HG02852 (cell line): Measurements from ENCODE around the gene PHYHIPL.

Experiments
- ATAC-seq: cut with Tn5 transposase; IDR thresholded peaks from one replicate; pipeline ENCODE4 v1.9.1; 2021; ENCODE audit warnings: mild to moderate bottlenecking, moderate library complexity; ENCODE audit not compliant: unreplicated experiment

PHYHIPL gene

DNA sequence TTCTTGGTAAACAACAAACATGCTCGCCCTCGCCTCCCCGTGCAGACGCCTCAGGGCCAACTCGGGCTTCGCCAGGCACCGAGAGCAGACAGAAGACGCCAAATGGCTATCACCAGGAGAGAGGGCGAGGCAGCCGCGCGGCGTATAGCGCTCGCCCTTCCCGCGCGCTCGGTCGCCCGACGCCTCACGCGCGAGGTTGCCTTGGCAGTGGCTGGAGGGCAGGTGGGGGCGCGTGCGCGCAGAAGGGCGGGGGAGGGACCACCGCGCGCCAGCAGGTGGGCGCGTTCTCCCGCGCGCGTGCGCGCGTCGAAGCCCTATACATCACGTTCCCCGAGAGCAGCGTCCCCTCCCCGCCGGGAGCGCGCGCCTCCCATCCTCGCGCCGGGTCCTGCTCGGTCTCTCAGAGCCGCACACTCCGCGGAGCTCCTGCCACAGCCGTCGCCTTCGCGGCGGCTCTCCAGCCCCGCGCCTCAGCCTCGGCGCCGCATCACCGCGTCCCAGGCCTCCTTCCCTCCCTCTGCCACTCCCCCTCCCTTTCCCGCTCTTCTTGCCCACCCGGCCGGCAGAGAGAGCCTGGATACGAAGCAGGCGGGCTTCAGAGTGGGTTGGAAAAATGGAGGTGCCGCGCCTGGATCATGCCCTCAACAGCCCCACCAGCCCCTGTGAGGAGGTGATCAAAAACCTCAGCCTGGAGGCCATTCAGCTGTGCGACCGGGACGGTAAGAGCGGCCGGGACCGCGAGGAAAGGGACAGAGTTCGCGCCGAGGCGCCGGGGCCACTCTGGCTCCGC, at the start of gene PHYHIPL:
Gene PHYHIPL, plus strand, starts transcription at position 403 of the 790 bp plus-strand sequence. Its CDS starts 211 bp downstream, at position 614.
- no peak for ATAC-seq

DNA sequence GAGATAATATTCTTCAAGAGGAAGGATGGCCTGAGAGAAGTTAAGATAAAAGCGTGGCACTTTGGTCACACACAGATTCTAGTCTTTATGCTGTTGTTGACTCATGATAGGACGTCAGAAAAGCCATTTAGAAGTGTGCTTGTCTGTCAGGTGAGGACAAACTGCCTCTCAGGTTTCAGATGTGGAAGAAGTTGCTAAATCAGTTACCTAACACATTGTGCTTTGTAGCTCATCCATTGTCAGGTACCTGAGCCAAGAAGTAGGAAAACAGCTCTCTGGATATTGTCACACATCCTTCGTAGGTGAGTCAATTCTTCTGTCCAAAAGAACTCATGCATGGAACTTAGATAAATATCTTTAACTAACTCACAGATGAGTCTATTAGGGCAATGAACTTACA, 49.5 kb upstream of the PHYHIPL start:
- no peak for ATAC-seq

DNA sequence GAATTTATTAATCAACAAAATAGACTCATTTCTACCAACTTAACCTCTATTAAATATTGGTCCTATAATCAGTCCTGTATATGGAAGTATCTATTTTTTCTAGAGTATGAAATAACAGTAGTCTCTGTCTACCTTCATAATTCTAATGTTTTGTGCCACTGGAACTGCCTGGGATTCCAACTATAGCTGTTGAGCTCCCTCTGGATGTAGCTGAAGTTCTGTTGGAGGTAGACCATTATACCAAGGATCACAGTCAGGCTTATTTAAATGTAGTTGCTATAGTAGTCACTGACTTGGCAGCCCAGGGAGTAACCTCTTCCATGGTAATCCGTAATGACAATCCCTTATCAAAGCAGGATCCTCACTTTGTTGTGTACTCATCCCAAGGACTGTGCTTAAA, 48.5 kb upstream of the PHYHIPL start:
- no peak for ATAC-seq

DNA sequence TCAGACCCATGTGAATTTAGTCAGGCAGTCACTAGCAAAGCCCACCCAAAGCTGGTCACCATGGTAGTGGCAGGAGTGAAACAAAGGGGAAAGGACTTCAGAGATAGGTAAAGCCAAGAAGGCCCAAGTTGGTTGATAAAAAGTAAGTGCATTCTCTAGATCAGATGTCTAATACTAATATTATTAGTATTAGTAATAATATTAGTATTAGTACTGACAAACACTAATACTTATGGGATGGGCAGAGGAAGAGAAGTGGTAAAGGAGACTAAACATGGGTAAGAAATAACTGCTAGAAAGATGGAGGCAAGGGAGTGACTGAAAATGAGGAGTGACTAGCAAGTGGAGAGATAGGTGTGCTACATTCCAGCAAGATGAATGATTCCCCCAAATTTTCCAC, 46.6 kb upstream of the PHYHIPL start:
- ATAC-seq: no peak

DNA sequence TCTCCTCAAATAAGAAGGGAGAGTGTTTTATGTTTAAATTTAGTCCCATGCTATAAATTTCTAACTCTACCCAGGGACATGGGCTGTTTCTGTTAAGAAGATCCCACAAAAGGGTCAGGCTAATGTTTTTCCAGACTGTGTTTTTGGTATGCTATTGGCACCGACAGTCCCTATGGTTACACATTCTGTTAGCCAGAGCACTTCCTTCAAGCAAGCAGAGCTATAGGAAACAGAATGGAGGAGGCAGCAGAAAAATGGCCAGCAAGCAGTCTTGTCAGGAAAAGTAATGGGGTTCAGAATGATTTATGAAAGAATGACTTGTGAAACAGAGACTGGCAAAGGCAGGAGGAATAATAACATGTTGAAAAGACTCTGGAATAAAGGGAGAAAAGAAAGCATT, 44.8 kb upstream of the PHYHIPL start:
- ATAC-seq: no peak

DNA sequence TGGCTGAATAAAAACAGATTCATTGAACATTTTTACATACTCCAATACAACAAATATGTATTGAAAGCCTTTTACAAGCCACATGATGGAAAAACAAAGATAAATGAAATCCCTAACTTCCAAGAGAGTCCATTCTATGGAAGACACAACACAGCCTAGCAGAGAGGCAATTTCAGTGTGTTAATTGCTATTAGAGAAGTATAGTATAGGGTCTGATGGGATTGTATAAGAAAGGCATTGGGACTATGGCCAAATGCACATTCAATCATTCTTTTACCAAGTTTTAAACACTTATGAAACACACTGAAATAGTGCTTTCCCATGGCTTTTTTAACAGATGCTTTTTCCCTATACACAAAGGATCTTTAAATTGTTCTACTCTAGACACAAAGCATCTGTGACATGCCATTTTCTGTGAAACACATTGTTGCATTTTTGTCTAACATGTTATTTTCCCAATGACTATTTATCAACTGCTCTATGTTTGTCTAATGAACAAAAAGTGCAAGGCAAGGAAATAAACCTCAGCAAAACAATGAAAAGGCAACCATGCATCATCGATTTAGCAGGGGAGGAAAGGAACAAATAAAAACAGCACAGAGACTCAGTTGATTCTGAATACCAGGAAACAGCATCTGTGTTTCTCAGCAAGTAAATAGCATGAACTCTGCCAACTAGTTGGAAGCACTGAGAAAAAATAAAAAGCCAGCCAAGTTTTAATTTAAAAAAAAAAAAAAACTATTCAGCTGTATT, 42.4 kb upstream of the PHYHIPL start:
- no peak for ATAC-seq

DNA sequence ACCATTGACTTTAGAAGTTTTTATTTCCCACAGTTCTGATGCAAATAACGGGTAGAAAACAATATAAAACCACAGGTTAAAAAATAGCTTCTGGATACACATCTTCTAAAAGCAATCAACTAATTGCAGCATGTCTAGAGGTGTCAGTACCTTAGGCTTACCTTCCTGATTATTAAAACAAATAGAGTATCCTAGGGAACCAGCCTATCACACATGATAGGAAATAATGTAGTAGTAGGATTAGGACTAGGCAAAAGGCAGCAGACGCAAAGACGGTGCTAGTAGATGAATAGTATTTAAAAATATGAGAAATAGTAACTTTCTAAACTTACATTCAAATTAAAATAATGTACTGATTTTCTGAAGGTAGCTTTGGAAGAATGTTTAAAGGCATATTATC, 41.7 kb upstream of the PHYHIPL start:
- no peak for ATAC-seq

DNA sequence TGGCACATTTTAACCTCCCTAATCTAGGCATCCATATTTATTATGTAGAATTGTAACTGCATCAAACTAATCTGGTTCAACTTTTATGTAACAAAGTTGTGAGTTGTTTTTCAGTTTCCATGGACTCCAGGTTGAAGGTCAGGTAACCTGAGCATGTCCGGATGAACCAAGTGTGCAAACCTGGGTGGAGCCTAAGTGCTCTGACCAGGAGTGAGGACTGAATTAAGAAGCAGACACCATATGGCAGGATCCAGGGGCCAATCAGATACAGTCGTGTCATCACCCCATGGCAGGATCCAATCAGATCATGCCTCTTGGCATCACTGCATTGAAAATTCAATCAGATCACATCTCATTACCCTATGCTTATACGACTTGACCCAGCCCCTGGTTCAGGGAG, 41.2 kb upstream of the PHYHIPL start:
- ATAC-seq: no peak

DNA sequence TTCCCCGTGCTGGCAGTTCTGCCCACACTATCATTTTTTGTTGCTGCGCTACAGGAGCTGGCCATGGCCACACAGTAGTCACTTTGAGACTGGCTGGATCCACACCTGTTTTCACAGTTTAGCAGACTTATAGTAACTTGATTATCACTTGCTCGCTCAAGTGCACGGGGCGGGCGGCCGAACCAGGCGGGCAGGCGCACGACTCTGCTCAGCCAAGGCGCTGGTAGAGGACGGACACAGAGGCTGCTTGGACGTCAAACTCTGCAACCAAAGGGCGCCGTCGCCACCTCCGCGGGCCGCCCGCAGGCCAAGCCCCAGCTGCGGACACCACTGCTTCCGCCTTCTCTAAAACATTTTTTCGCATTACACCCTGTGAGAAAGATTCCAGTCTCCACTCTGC, 38.4 kb upstream of the PHYHIPL start:
- ATAC-seq: no peak

DNA sequence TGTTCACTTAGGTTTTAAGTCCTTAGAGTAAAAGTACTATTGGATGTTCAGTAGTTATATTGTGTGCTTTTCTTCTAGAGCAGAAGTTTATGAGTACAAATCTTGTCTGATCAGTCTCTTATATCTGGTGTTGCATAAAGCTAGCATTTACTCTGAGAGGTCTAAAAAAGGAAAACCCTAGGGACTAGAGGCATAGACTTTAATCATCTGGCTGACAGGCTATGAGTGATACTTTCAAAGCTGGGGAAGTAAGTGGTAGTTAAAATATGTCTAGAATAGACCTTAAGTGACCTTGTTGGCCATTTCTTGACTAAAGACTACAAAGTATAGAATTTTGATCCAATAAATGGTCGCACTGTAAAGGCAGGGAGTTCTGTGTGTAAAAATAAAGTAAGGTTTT, 32.9 kb upstream of the PHYHIPL start:
- ATAC-seq: no peak

DNA sequence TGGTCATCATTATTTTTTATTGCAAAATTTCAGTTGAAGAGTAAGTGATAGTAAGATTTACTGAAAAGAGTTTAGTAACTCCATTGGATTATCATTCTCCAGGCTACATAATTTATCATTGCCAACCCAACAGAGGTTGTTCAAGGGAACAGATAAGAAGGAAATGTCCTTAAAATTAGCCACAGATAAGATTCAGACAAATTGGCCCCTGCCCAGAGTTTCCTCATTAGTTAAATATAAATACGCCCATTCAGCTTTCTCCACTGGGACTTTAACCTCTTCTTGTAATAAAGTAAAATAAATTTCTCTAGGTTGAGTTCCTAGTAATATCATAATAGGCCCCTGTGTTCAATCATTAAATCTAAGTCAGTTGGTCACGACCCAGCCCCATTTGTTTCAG, 27.7 kb upstream of the PHYHIPL start:
- ATAC-seq: no peak

DNA sequence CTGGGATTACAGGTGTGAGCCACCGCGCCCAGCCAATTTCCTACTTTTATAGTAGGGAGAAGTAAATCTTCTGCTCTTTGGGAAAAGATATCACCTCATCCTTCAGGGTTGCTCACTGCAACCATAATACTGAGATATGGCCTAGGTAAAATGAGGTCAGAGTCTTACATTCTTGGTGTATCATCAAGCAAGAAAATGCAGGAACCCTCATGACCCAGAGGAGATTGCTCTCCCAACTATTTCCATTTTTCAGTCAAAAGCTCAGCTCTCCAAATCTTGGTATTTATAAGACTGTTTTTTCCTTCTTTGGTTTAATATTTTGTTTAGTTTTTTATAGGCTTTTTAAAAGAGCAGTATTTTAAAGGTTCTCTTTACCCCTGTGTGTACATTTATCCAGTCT, 20.9 kb upstream of the PHYHIPL start:
- no peak for ATAC-seq

DNA sequence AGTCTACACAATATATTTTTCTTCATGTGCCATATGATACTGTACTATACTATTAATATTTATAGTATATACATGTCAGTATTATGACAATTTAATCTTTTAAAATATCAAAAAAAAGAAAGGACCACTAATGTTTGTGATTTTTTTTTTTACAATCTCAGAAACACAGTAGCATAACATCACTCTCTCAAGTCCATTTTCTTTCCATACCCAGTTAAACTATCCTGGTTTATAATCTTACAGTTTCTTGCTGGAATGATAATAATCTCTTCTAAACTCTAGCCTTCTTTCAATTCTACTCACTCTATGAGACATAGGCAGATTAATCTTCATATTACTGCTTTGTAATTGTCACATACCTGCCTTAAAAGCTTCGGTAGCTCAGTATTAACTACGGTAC, 8.9 kb upstream of the PHYHIPL start:
- ATAC-seq: no peak

DNA sequence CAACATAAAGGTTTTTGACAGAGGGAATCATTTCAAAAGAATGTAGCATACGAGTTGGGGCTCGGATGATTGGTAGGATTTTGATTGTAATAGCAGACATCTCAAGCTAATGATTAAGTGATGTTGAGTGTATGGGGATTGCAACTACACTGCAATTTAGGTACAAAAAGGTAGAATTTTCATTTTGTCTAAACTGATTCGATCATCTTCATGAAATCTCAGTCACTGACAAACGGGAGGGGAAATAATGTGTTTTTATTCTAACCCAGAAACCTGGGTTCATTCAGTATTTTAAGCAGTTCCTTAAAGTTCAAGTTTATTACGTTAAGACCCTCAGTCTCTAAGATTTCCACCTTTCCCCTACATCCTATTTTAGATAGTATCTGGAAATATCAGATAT, 3.9 kb upstream of the PHYHIPL start:
- ATAC-seq: no peak

DNA sequence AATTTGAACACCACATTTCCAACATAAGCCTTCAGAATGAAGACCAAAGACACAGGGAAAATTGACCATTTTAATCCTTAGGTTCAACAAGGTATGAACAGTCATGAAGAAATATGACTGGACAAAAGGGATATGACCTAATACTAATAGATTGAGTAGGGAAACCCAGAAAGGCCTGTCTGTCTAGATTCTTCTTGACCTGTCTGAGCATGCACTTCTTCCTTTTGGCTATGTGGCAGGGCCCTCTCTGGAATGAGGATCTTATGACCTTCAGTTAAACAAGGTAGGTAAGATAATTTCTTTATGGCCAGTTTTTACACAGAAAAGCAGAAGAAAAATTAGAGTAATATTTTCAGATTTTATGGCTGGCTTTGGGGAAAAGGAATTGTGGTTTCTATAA, 3.0 kb upstream of the PHYHIPL start:
- no peak for ATAC-seq

DNA sequence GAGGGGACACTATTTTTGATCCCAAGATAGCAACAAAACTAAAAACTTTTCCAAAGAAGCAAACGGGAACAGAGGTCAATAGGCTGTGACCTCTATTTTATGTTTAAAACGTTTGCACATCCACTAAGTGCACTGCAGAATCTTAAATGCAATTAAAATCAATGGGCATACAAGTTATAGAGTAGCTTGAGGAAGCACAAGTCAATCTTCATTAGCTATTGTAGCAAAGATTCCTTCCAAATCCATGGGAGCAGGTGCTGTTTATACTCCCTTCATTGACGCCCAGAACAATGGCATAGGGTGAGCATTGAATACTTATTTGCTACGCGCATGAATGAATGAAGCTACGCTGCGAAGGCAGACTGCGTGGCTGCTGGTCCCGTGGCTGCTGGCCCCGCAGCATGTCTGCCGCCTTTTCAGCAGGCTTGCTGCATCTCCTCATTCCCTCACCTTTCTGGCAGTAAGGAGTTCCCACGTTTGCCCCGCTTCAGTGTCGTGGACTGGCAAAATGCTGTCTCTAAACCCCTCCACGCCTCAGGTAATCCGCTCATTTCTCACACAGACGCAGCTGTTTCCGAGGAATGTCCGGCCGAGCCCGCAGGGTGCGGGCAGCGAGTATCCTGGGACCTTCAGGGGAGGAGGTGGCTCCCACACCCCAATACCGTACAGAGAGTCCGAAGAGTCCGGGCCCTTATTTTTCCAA, 754 bp upstream of the PHYHIPL start:
- no peak for ATAC-seq

DNA sequence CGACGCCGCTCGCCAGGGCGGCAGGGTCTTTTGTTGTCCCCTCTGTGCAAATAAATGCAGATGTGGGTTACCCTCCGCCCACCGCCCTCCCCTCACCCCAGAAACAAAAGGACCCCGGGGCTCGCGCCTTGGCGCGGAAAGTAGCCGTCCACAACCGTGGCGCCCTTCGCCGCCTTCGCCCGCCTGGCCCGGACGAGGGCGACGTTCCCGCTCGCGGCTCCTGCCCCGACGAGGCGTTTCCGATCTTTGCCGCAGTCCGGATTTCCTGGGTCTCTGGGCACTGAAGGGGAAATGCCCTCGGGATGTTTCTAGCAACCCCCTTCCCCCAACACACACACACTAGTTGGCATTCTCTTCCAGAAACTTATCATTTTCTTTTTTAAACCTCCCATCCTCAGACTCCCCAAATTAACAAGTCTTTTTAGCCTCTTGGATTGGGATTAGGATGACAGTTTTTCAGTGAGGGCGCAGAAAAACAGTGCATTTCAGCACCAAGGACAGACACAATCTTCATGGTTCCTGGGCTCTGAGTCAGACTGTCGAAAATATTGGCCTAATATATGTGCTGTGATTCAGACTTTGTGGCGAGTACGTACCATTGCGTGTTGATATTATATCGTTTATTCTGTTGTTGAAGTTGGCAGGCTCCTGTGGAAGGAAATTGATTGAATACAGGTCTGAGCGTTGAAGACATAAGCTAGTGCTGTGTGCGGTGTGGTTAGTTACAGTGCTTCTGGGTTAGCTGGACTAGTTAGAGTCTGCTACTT, 771 bp downstream of the PHYHIPL start:
- no peak for ATAC-seq

DNA sequence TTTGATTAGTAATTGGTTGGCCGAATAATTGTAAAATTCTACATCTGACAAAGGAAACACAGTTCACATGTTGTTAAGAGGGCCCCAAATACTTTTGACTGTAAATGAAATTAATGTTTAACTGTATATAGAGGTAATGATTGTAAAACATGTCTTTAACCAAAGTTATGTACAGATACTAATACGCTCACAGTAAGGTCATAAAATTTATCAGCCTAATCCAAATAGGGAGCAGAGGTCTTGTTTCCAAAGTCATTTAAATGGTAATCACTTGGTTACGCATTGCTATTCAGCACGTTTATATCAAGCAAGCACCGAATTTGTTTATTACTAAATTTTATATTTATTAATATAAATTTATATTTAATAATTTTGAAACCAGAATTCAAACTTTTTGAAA, 1.4 kb downstream of the PHYHIPL start:
- no peak for ATAC-seq

DNA sequence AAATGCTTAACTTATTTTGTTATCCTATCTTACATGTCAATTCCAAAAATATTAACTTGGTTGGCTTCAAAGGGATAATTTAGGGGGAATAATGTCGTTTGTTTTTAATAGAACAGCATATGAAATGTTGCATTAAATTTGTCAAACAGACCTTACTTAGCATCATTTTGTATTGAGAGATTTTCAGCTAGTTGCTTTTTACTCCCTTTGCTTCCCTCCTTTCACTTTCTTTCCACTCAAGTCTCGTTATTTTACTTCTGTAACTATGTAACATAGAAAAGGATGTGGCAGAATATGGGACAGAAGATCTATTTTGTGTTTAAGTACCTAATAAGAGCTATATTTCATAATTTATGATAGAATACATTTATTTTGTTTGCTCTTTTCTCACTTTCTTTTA, 2.6 kb downstream of the PHYHIPL start:
- ATAC-seq: no peak

DNA sequence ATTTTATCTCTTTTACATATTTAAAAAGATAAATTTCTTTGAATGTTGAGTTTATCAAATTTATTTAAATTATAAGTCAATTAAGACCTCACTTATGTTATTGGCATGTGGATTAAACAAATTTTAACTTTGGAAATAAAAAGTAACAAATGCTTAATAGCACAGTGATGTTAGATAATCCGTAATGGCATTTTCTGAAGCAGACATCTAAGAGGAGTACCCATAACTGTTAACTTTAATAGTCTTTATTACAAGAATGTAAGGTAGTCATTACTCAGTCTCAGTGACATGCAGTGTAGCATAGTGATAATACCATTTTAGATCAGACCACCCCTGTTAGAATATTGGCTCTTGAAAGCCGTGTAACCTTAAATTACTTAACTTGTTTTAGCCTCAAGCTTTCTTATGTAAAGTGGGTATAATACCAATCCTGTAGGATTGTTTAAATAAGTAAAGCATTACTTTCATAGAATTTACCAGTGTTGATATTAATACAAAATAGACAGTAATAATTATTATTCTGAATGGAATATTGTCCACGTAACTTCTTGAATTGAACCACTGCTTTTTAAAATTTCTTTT, 4.3 kb downstream of the PHYHIPL start:
- no peak for ATAC-seq

DNA sequence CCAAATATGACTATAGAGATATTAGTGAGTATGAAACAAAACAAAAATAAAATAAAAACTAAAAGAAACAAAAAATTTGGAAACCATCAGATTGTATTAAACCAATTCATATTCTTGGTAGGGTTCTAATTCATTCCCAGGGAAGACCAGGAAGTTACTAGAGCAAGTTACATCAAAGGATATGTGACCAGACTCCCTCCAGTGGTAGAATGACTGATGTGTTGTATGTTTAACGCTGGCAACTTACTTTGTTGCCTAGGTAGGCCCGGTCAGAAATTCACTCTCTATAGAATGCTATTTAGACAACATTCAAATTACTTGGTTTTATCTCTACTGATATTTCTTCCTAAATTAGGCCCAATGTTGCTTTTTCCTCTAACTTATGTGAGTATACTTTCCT, 5.2 kb downstream of the PHYHIPL start:
- ATAC-seq: peak; percentile 74
